ENCODE results near the gene BTRC. TPM values are rescaled to one million over a fixed set of nuclear protein-coding genes. Genes with fewer than 3 reads are reported as not detected.

Gene BTRC
- total and polyA plus RNA-seq, 4 donors: 3.1 to 16.4 (median 9.3) TPM

GRCh38 chr10:101578192-101578591 lies 224.2 kb downstream of the BTRC start:
- H3K27me3 ChIP-seq (ENCODE audit: control insufficient read depth in 3 of 3, insufficient read depth in 3 of 3, low read length in 2 of 3): no peaks in the 10 kb centered on the region
- WGBS, 2 donors: 82 to 87% methylated on average over 5 of the region's 5 CpGs
- no peaks in the 10 kb centered on the region for H3K4me1 ChIP-seq (ENCODE audit: control insufficient read depth in 5 of 5, insufficient read depth in 5 of 5, low read length in 5 of 5)
- peaks cover 0 to 42% (median 12%) of the 10 kb centered on the region in 4 donors for H3K36me3 ChIP-seq (ENCODE audit: control insufficient read depth in 4 of 4, insufficient read depth in 4 of 4, low read length in 4 of 4)
- H3K9ac ChIP-seq (ENCODE audit: insufficient read depth in 1 of 2, low read length in 2 of 2): no peak overlapping the region
- TF ChIP-seq CTCF (IDR thresholded peaks at IDR 0.05; ENCODE audit: control extremely low read depth, extremely low read depth): no peak
- no peak overlapping the region for H3K4me3 ChIP-seq
- no peak overlapping the region for H3K27ac ChIP-seq (ENCODE audit: low read depth in 1 of 2, low read length in 1 of 2)
- ATAC-seq (ENCODE audit: insufficient read depth, low FRiP score): no peak
- DNase-seq: no peak
- no peaks in the 10 kb centered on the region for H3K9me3 ChIP-seq (ENCODE audit: control insufficient read depth in 4 of 4, insufficient read depth in 3 of 4, low read length in 3 of 4)

- H3K9me3 ChIP-seq (ENCODE audit: control insufficient read depth in 4 of 4, insufficient read depth in 3 of 4, low read length in 3 of 4): no peaks in the 10 kb centered on the region
- ATAC-seq (ENCODE audit: insufficient read depth, low FRiP score) (no peak), DNase-seq (no peak)
- H3K27ac ChIP-seq (ENCODE audit: low read depth in 1 of 2, low read length in 1 of 2): no peak overlapping the region
- H3K27me3 ChIP-seq (ENCODE audit: control insufficient read depth in 3 of 3, insufficient read depth in 3 of 3, low read length in 2 of 3): no peaks in the 10 kb centered on the region
- H3K36me3 ChIP-seq (ENCODE audit: control insufficient read depth in 4 of 4, insufficient read depth in 4 of 4, low read length in 4 of 4): peaks cover 0 to 48% (median 14%) of the 10 kb centered on the region in 4 donors
- no peaks in the 10 kb centered on the region for H3K4me1 ChIP-seq (ENCODE audit: control insufficient read depth in 5 of 5, insufficient read depth in 5 of 5, low read length in 5 of 5)
- no peak overlapping the region for H3K4me3 ChIP-seq
- H3K9ac ChIP-seq (ENCODE audit: insufficient read depth in 1 of 2, low read length in 2 of 2): no peak overlapping the region
- no peak for TF ChIP-seq CTCF (IDR thresholded peaks at IDR 0.05; ENCODE audit: control extremely low read depth, extremely low read depth)
- 91 to 94% methylated on average over 12 to 13 of the region's 13 CpGs for WGBS, 2 donors
These were observed 225.0 kb downstream of the BTRC start for GRCh38 chr10:101578803-101579515.

- no peak for TF ChIP-seq CTCF (IDR thresholded peaks at IDR 0.05; ENCODE audit: control extremely low read depth, extremely low read depth)
- no peak overlapping the region for H3K27ac ChIP-seq (ENCODE audit: low read depth in 1 of 2, low read length in 1 of 2)
- no peaks in the 10 kb centered on the region for H3K4me1 ChIP-seq (ENCODE audit: control insufficient read depth in 5 of 5, insufficient read depth in 5 of 5, low read length in 5 of 5)
- H3K9me3 ChIP-seq (ENCODE audit: control insufficient read depth in 4 of 4, insufficient read depth in 3 of 4, low read length in 3 of 4): no peaks in the 10 kb centered on the region
- H3K36me3 ChIP-seq (ENCODE audit: control insufficient read depth in 4 of 4, insufficient read depth in 4 of 4, low read length in 4 of 4): peaks cover 0 to 50% (median 15%) of the 10 kb centered on the region in 4 donors
- WGBS, 2 donors: 96 to 100% methylated on average over 12 of the region's 12 CpGs
- H3K9ac ChIP-seq (ENCODE audit: insufficient read depth in 1 of 2, low read length in 2 of 2): no peak overlapping the region
- ATAC-seq (ENCODE audit: insufficient read depth, low FRiP score): no peak
- no peak overlapping the region for H3K4me3 ChIP-seq
- no peak for DNase-seq
- H3K27me3 ChIP-seq (ENCODE audit: control insufficient read depth in 3 of 3, insufficient read depth in 3 of 3, low read length in 2 of 3): no peaks in the 10 kb centered on the region
These were observed 225.5 kb downstream of the BTRC start for GRCh38 chr10:101579516-101579870.

Data from lung (tissue), 12 donors.